K562 (cell line): Measurements from ENCODE around the gene RBPJL. TPM values are rescaled to one million over a fixed set of nuclear protein-coding genes. Genes with fewer than 3 reads are reported as not detected.

Source experiments
- ATAC-seq: fragments of 200-7000 bp; cut with Tn5 transposase; 3 replicates; pipeline ENCODE4 v1.9.1; 2020; ENCODE audit warnings: moderate library complexity
- BruUV-seq: library from RNA; stranded (reverse); fragments of 400-500 nt; replicated peaks from 2 replicates; lab custom pipeline; 2021; lab: Mats Ljungman, UMichigan
- CTCF ChIA-PET: fragments of 300-600 bp; formaldehyde crosslinking; extraction: SDS; loops from one replicate; lab custom pipeline; 2021; ENCODE audit warnings: low intra/inter-chr PET ratio; lab: Yijun Ruan, JAX
- POLR2A ChIA-PET: fragments of 300-600, 350-650 bp; sonication (Branson Sonifier 250); formaldehyde crosslinking; extraction: SDS; loops from one replicate; lab custom pipeline; 2021; ENCODE audit warnings: antibody characterized with exemption, inconsistent platforms; lab: Yijun Ruan, JAX
- DNase-seq, 4 experiments: peaks; one replicate each; pipeline versions ENCODE4 v3.0.0 to v3.0.0-alpha.2; 2011 to 2018; ENCODE audit warnings: low spot score in 3 of 4, mixed read lengths in 3 of 4; ENCODE audit errors: extremely low read depth in 1 of 4
- FAIRE-seq: peaks from 2 replicates; lab custom pipeline; 2011; peaks lifted over from hg19 to GRCh38; lab: Jason Lieb, UNC
- H2AFZ ChIP-seq: 2 replicates; pipeline ENCODE4 v1.6.0; 2011; ENCODE audit warnings: low read depth, low read length, control low read depth, inconsistent platforms
- H3K27ac ChIP-seq: fragments of 200-600 bp; 3 replicates; pipeline ENCODE4 v1.8.0; 2011; ENCODE audit warnings: low read depth, mild to moderate bottlenecking, control low read depth, inconsistent platforms, low read length, moderate library complexity, mixed read lengths; ENCODE audit errors: extremely low read depth
- H3K27me3 ChIP-seq, 2 experiments: fragments of 300-600 bp in 1 of 2; 2 replicates in 1 of 2; 3 replicates in 1 of 2; pipeline versions ENCODE4 v1.6.0 to v1.8.0; 2011; ENCODE audit warnings: inconsistent platforms in 2 of 2, low read length in 2 of 2, mild to moderate bottlenecking in 1 of 2, mixed read lengths in 1 of 2, moderate library complexity in 1 of 2; ENCODE audit not compliant: control insufficient read depth in 2 of 2, insufficient read depth in 2 of 2
- H3K36me3 ChIP-seq: fragments of 300-600 bp; 3 replicates; pipeline ENCODE4 v1.8.0; 2011; ENCODE audit warnings: mild to moderate bottlenecking, low read length, inconsistent platforms; ENCODE audit not compliant: control insufficient read depth, insufficient read depth
- H3K4me1 ChIP-seq, 2 experiments: fragments of 200-600 bp in 1 of 2; replicated peaks in 1 of 2; 2 replicates in 1 of 2; 3 replicates in 1 of 2; pipeline versions ENCODE4 v1.5.1 to v1.8.0; 2011; ENCODE audit warnings: inconsistent platforms in 2 of 2, low read length in 2 of 2, mild to moderate bottlenecking in 1 of 2, mixed read lengths in 1 of 2, moderate library complexity in 1 of 2; ENCODE audit not compliant: control insufficient read depth in 2 of 2, insufficient read depth in 2 of 2
- H3K4me2 ChIP-seq: 2 replicates; pipeline ENCODE4 v1.6.1; 2011; ENCODE audit warnings: low read length, control low read depth, inconsistent platforms, mixed read lengths; ENCODE audit not compliant: insufficient read depth
- H3K4me3 ChIP-seq: fragments of 200-600 bp; sonication (generic), shearing (Covaris generic); 2 replicates; pipeline ENCODE4 v1.5.1; 2016; ENCODE audit warnings: control low read depth, inconsistent platforms
- H3K79me2 ChIP-seq: fragments of 200-600 bp; 3 replicates; pipeline ENCODE4 v1.8.0; 2011; ENCODE audit warnings: low read length, inconsistent platforms; ENCODE audit not compliant: control insufficient read depth, insufficient read depth
- H3K9ac ChIP-seq, 2 experiments: 2 replicates each; pipeline versions ENCODE4 v1.6.0 to v1.6.1; 2011; ENCODE audit warnings: low read depth in 2 of 2, low read length in 2 of 2, control low read depth in 1 of 2, inconsistent platforms in 1 of 2, mild to moderate bottlenecking in 1 of 2, mixed read lengths in 1 of 2; ENCODE audit not compliant: insufficient read depth in 1 of 2
- H3K9me1 ChIP-seq: one replicate; pipeline ENCODE4 v1.6.0; 2011; ENCODE audit warnings: inconsistent platforms, mild to moderate bottlenecking, low read length, moderate library complexity; ENCODE audit not compliant: control insufficient read depth, insufficient read depth
- H3K9me3 ChIP-seq: replicated peaks from 2 replicates; pipeline ENCODE4 v1.5.1; 2011; ENCODE audit warnings: low read depth, low read length, inconsistent platforms; ENCODE audit not compliant: control insufficient read depth, insufficient read depth
- H4K20me1 ChIP-seq: replicated peaks from 2 replicates; pipeline ENCODE4 v1.6.1; 2011; ENCODE audit warnings: low read length, inconsistent platforms, mixed read lengths; ENCODE audit not compliant: control insufficient read depth, insufficient read depth
- ARHGAP35 ChIP-seq: fragments of 450-650 bp; IDR thresholded peaks from 2 replicates; pipeline ENCODE4 v1.6.1; 2018; ENCODE audit not compliant: partially characterized antibody
- CBX1 ChIP-seq: sonication (generic); IDR thresholded peaks from 2 replicates; pipeline ENCODE4 v1.6.1; 2016; ENCODE audit warnings: antibody characterized with exemption, low read depth, mild to moderate bottlenecking
- CC2D1A ChIP-seq: fragments of 450-650 bp; IDR thresholded peaks from 2 replicates; pipeline ENCODE4 v1.6.1; 2017; ENCODE audit warnings: mild to moderate bottlenecking
- CCAR2 ChIP-seq: fragments of 200-400 bp; formaldehyde crosslinking; IDR thresholded peaks from 2 replicates; pipeline ENCODE4 v1.6.1; 2017; ENCODE audit warnings: mild to moderate bottlenecking, low read depth, low read length
- ERF ChIP-seq: fragments of 450-650 bp; formaldehyde crosslinking; IDR thresholded peaks from 2 replicates; pipeline ENCODE4 v1.4.0; 2020; ENCODE audit warnings: mild to moderate bottlenecking, mixed read lengths
- EZH2 ChIP-seq: IDR thresholded peaks from 2 replicates; pipeline ENCODE4 v1.6.1; 2012; ENCODE audit warnings: low read depth, mild to moderate bottlenecking, inconsistent platforms, low read length, borderline replicate concordance
- MTA2 ChIP-seq: fragments of 450-650 bp; IDR thresholded peaks from 2 replicates; pipeline ENCODE4 v1.6.1; 2016; ENCODE audit warnings: low read depth
- RBFOX2 ChIP-seq: fragments of 200-400 bp; formaldehyde crosslinking; IDR thresholded peaks from 2 replicates; pipeline ENCODE4 v1.6.1; 2017; ENCODE audit warnings: low read depth, mild to moderate bottlenecking, low read length, moderate library complexity
- RBM34 ChIP-seq: fragments of 200-400 bp; formaldehyde crosslinking; IDR thresholded peaks from 2 replicates; pipeline ENCODE4 v1.6.1; 2018; ENCODE audit warnings: low read length, borderline replicate concordance; ENCODE audit not compliant: insufficient read depth
- SAFB ChIP-seq: fragments of 200-400 bp; formaldehyde crosslinking; IDR thresholded peaks from 2 replicates; pipeline ENCODE4 v1.6.1; 2017; ENCODE audit warnings: low read depth, low read length, borderline replicate concordance
- SMARCA5 ChIP-seq: fragments of 450-650 bp; IDR thresholded peaks from 2 replicates; pipeline ENCODE4 v1.6.1; 2016
- TRIM24 ChIP-seq, 2 experiments: fragments of 450-650 bp; IDR thresholded peaks; 2 replicates each; pipeline ENCODE4 v1.6.1; 2016
- U2AF1 ChIP-seq: fragments of 200-400 bp; formaldehyde crosslinking; optimal IDR thresholded peaks from 2 replicates; pipeline ENCODE3; 2017; ENCODE audit warnings: mild to moderate bottlenecking, low read depth, low read length, moderate library complexity
- ZBTB9 ChIP-seq: fragments of 450-650 bp; formaldehyde crosslinking; IDR thresholded peaks from 2 replicates; pipeline ENCODE4 v1.4.0; 2020; ENCODE audit warnings: mild to moderate bottlenecking, moderate library complexity
- ZNF316 ChIP-seq: fragments of 450-650 bp; IDR thresholded peaks from 2 replicates; pipeline ENCODE4 v1.6.1; 2016
- ZNF561 ChIP-seq: fragments of 450-650 bp; formaldehyde crosslinking; conservative IDR thresholded peaks from 2 replicates; pipeline ENCODE4 v1.4.0; 2020; ENCODE audit warnings: mild to moderate bottlenecking, moderate library complexity
- ZNF589 ChIP-seq: fragments of 200-800 bp; sonication (Bioruptor generic); IDR thresholded peaks from 2 replicates; pipeline ENCODE4 v1.6.1; 2016; ENCODE audit warnings: low read depth, missing genetic modification characterization, missing compliant biosample characterization
- WGBS: fragments of 100-300 bp; shearing (Covaris generic); methylation state at CpG from one replicate; pipeline ENCODE4 v1.1.6; 2016; ENCODE audit warnings: low coverage, mixed read lengths; ENCODE audit not compliant: insufficient coverage; ENCODE audit errors: missing lambda C conversion rate; 5-methylcytosine and 5-hydroxymethylcytosine counted together
- in situ Hi-C: fragments of 300-500 bp; cut with MboI; formaldehyde crosslinking; loops from 4 replicates; pipeline ENCODE4 v1.15.0; 2018; ENCODE audit warnings: inconsistent platforms, mixed read lengths
- intact Hi-C: fragments of 100-400 bp; cut with micrococcal nuclease; formaldehyde crosslinking; loops from 2 replicates; pipeline ENCODE4 v1.14.2; 2022
- polyA plus RNA-seq, 8 experiments: library from polyadenylated mRNA; depleted of rRNA in 4 of 8; stranded (reverse) in 5 of 8; unstranded in 3 of 8; fragments of >200 nt; fragmentation: Nextera tagmentation in 2 of 8; fragmentation: Illumina TruSeq in 1 of 8; extraction: Ambion mirVana in 2 of 8; extraction: Trizol in 1 of 8; gene quantifications; 2 replicates each; pipeline versions ENCODE4 v1.2.1 to v1.2.3, GENCODE V29; 2011 to 2014; ENCODE audit warnings: inconsistent platforms in 1 of 8, missing spikeins in 1 of 8
- total RNA-seq, 7 experiments: library from RNA; depleted of rRNA in 6 of 7; stranded (reverse); fragments of >200 nt in 6 of 7; fragmentation: Illumina TruSeq in 2 of 7; extraction: Trizol in 2 of 7; gene quantifications; 2 replicates each; pipeline versions ENCODE4 v1.2.1 to v1.2.3, GENCODE V29; 2011 to 2021; ENCODE audit warnings: low replicate concordance in 1 of 7

Gene RBPJL
- total and polyA plus RNA-seq, 9 of the 15 experiments (the other 6 are each of a cell fraction or from before 2014, with no cell fraction given): not detected

- no peaks in the 10 kb centered on the region for H3K4me1 ChIP-seq
- WGBS: 0% methylated on average over 4 of the region's 4 CpGs
- H2AFZ ChIP-seq: no peak overlapping the region
- CTCF ChIA-PET: no interaction called here
- FAIRE-seq: no peak
- TF ChIP-seq ZNF316 (peak; percentile 45; the same call in 1 of the 2 replicates), RBFOX2 (no peak)
- no peaks in the 10 kb centered on the region for H3K79me2 ChIP-seq
- in situ Hi-C loops (no loop called here), intact Hi-C loops (no loop called here)
- H4K20me1 ChIP-seq: no peaks in the 10 kb centered on the region
- no peaks in the 10 kb centered on the region for H3K36me3 ChIP-seq
- DNase-seq: no peak
- peaks cover 3% of the 10 kb centered on the region for H3K9me1 ChIP-seq
- POLR2A ChIA-PET: no interaction called here
- H3K27ac ChIP-seq: no peak overlapping the region
- BruUV-seq: no TSS peak
- H3K4me2 ChIP-seq: no peak overlapping the region
- no peak overlapping the region for H3K9ac ChIP-seq
- no peak overlapping the region for H3K4me3 ChIP-seq
- H3K9me3 ChIP-seq: no peaks in the 10 kb centered on the region
- H3K27me3 ChIP-seq: peaks cover 9 to 42% of the 10 kb centered on the region in 2 experiments; a peak in 4 of 5 replicates
- ATAC-seq: 0 out of 3 replicates have a peak, but pooled peaks have one; percentile 32
Measured at GRCh38 chr20:45283551-45284057, 23.0 kb upstream of the RBPJL start.

GRCh38 chr20:45288376-45288775 is 18.3 kb upstream of the RBPJL start:
- 2% methylated on average over 4 of the region's 4 CpGs for WGBS
- Histone ChIP-seq H3K27me3 (peaks cover 14 to 67% of the 10 kb centered on the region in 2 experiments; a peak in 4 of 5 replicates), H3K4me1 (peaks cover 6 to 9% of the 10 kb centered on the region in 2 experiments; a peak in 4 of 5 replicates), H4K20me1 (peaks cover 5% of the 10 kb centered on the region; the same call in 1 of the 2 replicates), H3K36me3 (no peaks in the 10 kb centered on the region), H3K9ac (no peak overlapping the region; a peak in 1 of 4 replicates), H3K9me3 (no peaks in the 10 kb centered on the region), H3K4me2 (no peak overlapping the region), H3K79me2 (no peaks in the 10 kb centered on the region), H3K27ac (no peak overlapping the region), H2AFZ (no peak overlapping the region), H3K9me1 (no peaks in the 10 kb centered on the region), H3K4me3 (no peak overlapping the region)
- FAIRE-seq: no peak
- intact Hi-C loops (no loop called here), in situ Hi-C loops (no loop called here)
- POLR2A ChIA-PET: interaction anchor here (0.6 kb wide), 1 partner anchor 26 kb away, joined by 3 read pairs; no protein-coding TSS in a partner anchor
- BruUV-seq: no TSS peak
- CTCF ChIA-PET: no interaction called here
- no peak for ATAC-seq
- no peak for DNase-seq
- TF ChIP-seq CC2D1A (no peak), SAFB (no peak), CBX1 (no peak), ZNF589 (CRISPR knock-in tag) (no peak), ERF (CRISPR knock-in tag) (no peak), U2AF1 (no peak), SMARCA5 (no peak), ZNF561 (no peak), TRIM24 (IDR thresholded peaks at IDR 0.05) (no peak), ARHGAP35 (no peak), EZH2 (no peak), RBM34 (no peak), CCAR2 (no peak), MTA2 (no peak), ZBTB9 (CRISPR knock-in tag) (no peak)
